K562 (cell line): ENCODE data around the gene CCNL2. TPM values are rescaled to one million over a fixed set of nuclear protein-coding genes. Genes with fewer than 3 reads are reported as not detected.

Experiments
- EGR1 ChIP-seq: fragments of 450-650 bp; conservative IDR thresholded peaks from 2 replicates; pipeline ENCODE4 v1.6.1; 2017; ENCODE audit warnings: mild to moderate bottlenecking
- HDAC3 ChIP-seq: fragments of 450-650 bp; IDR thresholded peaks from 2 replicates; pipeline ENCODE4 v1.6.1; 2018; ENCODE audit warnings: borderline replicate concordance, mild to moderate bottlenecking, moderate library complexity; ENCODE audit not compliant: partially characterized antibody
- HMG20A ChIP-seq: fragments of 450-650 bp; formaldehyde crosslinking; conservative IDR thresholded peaks from 2 replicates; pipeline ENCODE4 v1.4.0; 2020; ENCODE audit warnings: mild to moderate bottlenecking, mixed read lengths
- HNRNPH1 ChIP-seq: fragments of 200-400 bp; formaldehyde crosslinking; optimal IDR thresholded peaks from 2 replicates; pipeline ENCODE3; 2017; ENCODE audit warnings: low read depth, mild to moderate bottlenecking, low read length, moderate library complexity
- MBD2 ChIP-seq: sonication (generic); IDR thresholded peaks from 2 replicates; pipeline ENCODE4 v1.6.1; 2016; ENCODE audit warnings: low read depth, borderline replicate concordance
- MLLT1 ChIP-seq, 2 experiments: fragments of 450-650 bp; IDR thresholded peaks; 2 replicates each; pipeline ENCODE4 v1.6.1; 2016
- PCBP1 ChIP-seq: fragments of 200-400 bp; formaldehyde crosslinking; IDR thresholded peaks from 2 replicates; pipeline ENCODE4 v1.6.1; 2018; ENCODE audit warnings: mild to moderate bottlenecking, low read depth, low read length; ENCODE audit not compliant: poor library complexity, severe bottlenecking
- POLR2AphosphoS5 ChIP-seq: IDR thresholded peaks from 2 replicates; pipeline ENCODE4 v1.6.1; 2011; ENCODE audit warnings: mild to moderate bottlenecking, low read depth, low read length, moderate library complexity; ENCODE audit not compliant: control insufficient read depth, insufficient read depth
- RNF2 ChIP-seq: sonication (generic); IDR thresholded peaks from 2 replicates; pipeline ENCODE4 v1.6.1; 2016
- XRCC4 ChIP-seq: IDR thresholded peaks from one replicate; pipeline ENCODE4 v1.6.1; 2011; ENCODE audit not compliant: insufficient read depth, insufficient read length; ENCODE audit errors: extremely low read depth
- ZNF609 ChIP-seq: sonication (generic); formaldehyde crosslinking; IDR thresholded peaks from 2 replicates; pipeline ENCODE4 v1.8.1; 2023; ENCODE audit warnings: missing genetic modification reagents, mild to moderate bottlenecking, borderline replicate concordance
- polyA plus RNA-seq, 8 experiments: library from polyadenylated mRNA; depleted of rRNA in 4 of 8; stranded (reverse) in 5 of 8; unstranded in 3 of 8; fragments of >200 nt; fragmentation: Nextera tagmentation in 2 of 8; fragmentation: Illumina TruSeq in 1 of 8; extraction: Ambion mirVana in 2 of 8; extraction: Trizol in 1 of 8; gene quantifications; 2 replicates each; pipeline versions ENCODE4 v1.2.1 to v1.2.3, GENCODE V29; 2011 to 2014; ENCODE audit warnings: inconsistent platforms in 1 of 8, missing spikeins in 1 of 8
- total RNA-seq, 7 experiments: library from RNA; depleted of rRNA in 6 of 7; stranded (reverse); fragments of >200 nt in 6 of 7; fragmentation: Illumina TruSeq in 2 of 7; extraction: Trizol in 2 of 7; gene quantifications; 2 replicates each; pipeline versions ENCODE4 v1.2.1 to v1.2.3, GENCODE V29; 2011 to 2021; ENCODE audit warnings: low replicate concordance in 1 of 7
- TF ChIP-seq, protein P1 (sequence below), 2 experiments: fragments of 450-650 bp; formaldehyde crosslinking in 1 of 2; IDR thresholded peaks; 2 replicates each; pipeline versions ENCODE4 v1.4.0 to v1.6.1; 2014 to 2020; ENCODE audit warnings: mild to moderate bottlenecking in 2 of 2, borderline replicate concordance in 1 of 2, low read depth in 1 of 2

The CCNL2 gene
- total and polyA plus RNA-seq, 9 of the 15 experiments (the other 6 are each of a cell fraction or from before 2014, with no cell fraction given), result 2.8 to 287 (median 94.5) TPM

GRCh38 chr1:1374929-1375662, 24.0 kb downstream of the CCNL2 start, which contains the start of gene AURKAIP1 (continued):
- TF ChIP-seq, protein P1, sequence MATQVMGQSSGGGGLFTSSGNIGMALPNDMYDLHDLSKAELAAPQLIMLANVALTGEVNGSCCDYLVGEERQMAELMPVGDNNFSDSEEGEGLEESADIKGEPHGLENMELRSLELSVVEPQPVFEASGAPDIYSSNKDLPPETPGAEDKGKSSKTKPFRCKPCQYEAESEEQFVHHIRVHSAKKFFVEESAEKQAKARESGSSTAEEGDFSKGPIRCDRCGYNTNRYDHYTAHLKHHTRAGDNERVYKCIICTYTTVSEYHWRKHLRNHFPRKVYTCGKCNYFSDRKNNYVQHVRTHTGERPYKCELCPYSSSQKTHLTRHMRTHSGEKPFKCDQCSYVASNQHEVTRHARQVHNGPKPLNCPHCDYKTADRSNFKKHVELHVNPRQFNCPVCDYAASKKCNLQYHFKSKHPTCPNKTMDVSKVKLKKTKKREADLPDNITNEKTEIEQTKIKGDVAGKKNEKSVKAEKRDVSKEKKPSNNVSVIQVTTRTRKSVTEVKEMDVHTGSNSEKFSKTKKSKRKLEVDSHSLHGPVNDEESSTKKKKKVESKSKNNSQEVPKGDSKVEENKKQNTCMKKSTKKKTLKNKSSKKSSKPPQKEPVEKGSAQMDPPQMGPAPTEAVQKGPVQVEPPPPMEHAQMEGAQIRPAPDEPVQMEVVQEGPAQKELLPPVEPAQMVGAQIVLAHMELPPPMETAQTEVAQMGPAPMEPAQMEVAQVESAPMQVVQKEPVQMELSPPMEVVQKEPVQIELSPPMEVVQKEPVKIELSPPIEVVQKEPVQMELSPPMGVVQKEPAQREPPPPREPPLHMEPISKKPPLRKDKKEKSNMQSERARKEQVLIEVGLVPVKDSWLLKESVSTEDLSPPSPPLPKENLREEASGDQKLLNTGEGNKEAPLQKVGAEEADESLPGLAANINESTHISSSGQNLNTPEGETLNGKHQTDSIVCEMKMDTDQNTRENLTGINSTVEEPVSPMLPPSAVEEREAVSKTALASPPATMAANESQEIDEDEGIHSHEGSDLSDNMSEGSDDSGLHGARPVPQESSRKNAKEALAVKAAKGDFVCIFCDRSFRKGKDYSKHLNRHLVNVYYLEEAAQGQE (IDR thresholded peaks at IDR 0.05; ENCODE audit: borderline replicate concordance), result no peak
- TF ChIP-seq, protein P1 (CRISPR knock-in tag; IDR thresholded peaks at IDR 0.05; ENCODE audit: low read depth), result peak; percentile 71
- TF ChIP-seq PCBP1, result peak; percentile 25
- TF ChIP-seq POLR2AphosphoS5, result peak; percentile 76
- no peak for TF ChIP-seq XRCC4
- peak; percentile 98 for TF ChIP-seq EGR1
- TF ChIP-seq HMG20A (CRISPR knock-in tag), result no peak
- TF ChIP-seq MLLT1 (IDR thresholded peaks at IDR 0.05), result peak in 1 of 2 experiments; percentile 51; a peak in 1 of 4 replicates
- TF ChIP-seq MBD2, result peak; percentile 88
- TF ChIP-seq HNRNPH1, result no peak
- TF ChIP-seq ZNF609 (CRISPR knock-in tag), result peak; percentile 90
- TF ChIP-seq HDAC3, result peak; percentile 99
- peak; percentile 93 for TF ChIP-seq RNF2
